HG03064 (cell line): ENCODE measurements around the gene ARF4.
"Not testable (repeated sequence)": the region's sequence is repeated elsewhere in the genome, so short reads cannot be mapped to it uniquely, and the experiment has no call there.

ENCODE experiments used
- ATAC-seq: cut with Tn5 transposase; IDR thresholded peaks from one replicate; pipeline ENCODE4 v1.9.1; 2021; ENCODE audit warnings: low read depth; ENCODE audit not compliant: unreplicated experiment

Gene ARF4

DNA sequence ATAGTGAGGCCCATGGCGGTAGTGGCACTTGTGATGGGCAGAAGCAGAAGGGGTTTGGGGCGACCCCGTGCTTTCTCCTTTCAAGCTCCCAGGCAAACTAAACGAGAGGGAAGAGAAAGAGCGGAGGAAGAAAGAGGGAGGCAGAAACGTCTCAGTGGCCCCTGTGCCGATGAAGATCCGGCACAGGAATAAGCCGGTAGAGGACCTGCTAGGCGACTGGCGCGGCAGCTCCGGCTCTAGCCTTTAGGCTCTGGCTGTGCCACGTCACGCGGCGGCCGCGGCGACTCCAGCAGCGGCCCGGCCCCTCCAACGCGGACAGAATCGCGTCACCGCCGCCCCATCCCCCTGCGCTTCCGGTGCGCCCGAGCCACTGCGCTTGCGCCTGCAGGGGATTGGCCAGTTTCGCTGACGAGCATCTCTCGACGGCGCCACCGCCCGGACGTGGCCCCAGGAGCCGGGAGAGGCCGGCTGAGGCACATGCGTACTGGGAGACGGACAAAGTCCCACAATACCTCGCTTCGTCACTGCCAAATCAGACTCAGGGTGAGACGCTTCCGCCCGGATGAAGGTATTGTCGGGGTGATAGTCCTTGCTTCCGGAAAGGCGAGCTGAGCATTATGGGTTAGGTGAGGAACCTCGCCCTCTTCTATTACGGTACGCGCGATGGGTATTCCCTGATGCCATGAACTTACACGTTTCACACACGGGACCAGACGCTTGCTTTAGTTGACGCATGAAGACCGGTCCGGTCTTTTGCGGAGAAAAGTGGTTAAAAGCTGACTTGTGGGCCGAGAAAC lies at the start of gene ARF4:
TSS of gene ARF4 (minus strand) at position 218 of the 797 bp plus-strand sequence. CDS start at position 14, 204 bp downstream.
- ATAC-seq: peak; percentile 96

DNA sequence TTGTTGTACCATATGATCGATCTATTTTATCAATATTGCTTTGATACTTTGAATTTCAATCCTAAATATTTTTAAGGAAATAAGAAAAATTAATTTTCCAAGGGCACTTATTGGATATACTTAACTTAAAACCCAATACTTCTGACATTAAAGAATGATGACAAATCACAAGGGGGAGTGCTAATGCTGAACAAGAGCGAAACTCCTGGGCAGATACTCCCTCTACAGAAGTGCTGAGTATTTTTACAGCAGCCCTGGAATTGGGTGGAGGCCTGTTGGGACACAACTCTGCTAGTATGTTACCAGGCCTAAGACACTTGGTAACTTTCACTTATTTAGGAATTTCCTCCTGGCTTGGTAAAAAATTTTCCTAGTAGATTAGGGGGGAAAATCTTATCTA lies 49.6 kb upstream of the ARF4 start:
- no peak for ATAC-seq

DNA sequence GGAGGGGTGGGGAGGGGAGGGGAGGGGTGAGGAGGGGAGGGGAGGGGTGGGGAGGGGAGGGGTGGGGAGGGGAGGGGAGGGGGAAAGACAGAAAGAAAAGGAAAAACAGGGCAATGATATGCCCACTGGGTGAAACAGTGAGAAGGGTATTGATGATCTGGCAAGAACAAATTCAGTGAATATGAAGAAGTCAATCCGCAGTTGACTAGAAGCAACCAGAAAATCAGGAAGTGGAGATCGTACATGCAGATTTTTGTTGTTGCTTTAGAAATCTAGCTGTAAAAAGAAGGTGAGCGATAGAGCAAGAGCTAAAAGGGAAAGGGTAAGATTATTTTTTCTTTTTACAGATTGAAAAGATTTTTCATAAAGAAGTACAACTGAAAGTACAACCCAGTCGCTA lies 47.6 kb upstream of the ARF4 start:
- no peak for ATAC-seq

DNA sequence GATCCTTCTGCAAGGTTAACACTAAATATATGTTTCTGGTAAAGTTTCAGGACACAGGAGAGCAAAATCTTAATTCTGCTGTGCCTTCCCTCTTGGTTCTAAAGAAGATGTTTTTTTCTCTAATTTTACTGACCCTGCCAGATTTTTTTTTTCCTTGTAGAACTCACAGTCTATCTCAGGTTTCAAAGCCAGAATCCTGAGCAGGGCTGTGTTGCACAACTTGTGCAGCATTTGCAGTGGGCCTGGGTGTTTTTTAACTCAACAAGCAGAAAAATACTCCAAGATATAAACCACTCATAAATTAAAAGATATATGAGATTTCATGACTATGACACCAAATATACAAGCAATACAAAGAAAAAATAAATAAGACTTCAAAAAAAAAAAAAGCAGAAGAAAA lies 40.2 kb upstream of the ARF4 start:
- no peak for ATAC-seq

DNA sequence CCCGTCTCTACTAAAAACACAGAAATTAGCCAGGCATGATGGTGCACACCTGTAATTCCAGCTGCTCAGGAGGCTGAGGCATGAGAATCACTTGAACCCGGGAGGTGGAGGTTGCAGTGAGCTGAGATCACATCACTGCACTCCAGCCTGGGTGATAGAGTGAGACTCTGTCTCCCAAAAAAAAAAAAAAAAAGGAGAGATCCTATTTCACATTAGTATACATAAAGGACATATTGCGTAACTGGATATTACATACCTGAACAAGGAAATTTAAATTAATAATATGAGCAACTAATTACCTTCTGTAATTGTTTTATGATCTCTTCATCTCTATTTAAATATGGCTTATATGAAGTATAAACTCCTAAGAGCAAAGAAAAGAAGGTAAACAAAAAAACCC lies 37.1 kb upstream of the ARF4 start:
- ATAC-seq: not testable (repeated sequence)

DNA sequence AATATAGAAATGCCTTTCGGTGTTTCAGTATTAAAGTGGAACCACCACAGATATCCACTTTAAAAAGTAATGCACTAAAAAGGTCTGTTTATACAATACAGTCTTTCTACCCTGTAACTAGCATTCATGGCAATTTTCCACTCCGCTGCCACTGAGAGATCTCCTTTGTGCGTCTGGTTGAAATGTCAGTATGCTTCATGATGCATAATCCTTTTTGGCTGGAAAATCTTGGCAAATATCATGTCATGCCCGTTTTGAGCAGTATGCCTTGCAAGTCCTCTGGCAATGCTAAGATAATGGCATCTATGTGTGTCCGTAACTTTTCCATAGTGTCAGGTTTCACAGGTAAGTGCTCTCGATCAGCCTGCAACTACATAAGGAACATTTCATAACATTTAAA lies 30.8 kb upstream of the ARF4 start:
- no peak for ATAC-seq

DNA sequence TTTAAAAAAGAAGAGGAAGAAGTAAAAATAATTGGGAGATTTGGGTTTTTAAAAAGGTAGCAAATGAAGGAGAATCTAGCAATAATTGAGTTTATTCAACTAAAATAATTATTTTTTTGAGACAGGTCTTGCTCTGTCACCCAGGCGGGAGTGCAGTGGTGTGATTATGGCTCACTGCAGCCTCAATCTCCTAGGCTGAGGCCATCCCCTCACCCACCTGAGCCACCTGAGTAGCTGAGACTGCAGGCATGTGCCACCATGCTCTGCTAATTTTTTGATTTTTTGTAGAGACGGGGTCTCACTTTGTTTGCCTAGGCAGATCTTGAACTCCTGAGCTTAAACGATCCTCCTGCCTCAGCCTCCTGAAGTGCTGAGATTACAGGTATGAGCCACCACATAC lies 27.7 kb upstream of the ARF4 start:
- ATAC-seq: no peak

DNA sequence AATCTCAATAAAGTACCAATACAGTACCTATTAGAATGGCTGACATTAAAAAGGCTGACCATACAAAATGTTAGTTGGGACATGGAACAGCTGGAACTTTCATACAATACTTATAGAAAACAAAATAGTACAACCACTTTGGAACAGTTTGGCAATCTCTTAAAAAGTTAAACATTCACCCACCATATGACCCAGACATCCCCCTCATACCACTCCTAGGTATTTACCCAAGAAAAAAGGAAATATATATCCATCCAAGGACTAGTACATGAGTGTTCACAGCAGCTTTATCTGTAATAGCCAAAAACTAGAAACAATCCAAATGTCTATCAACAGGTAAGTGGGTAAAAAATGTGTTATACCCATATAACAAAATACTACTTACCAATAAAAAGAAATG lies 25.2 kb upstream of the ARF4 start:
- no peak for ATAC-seq

DNA sequence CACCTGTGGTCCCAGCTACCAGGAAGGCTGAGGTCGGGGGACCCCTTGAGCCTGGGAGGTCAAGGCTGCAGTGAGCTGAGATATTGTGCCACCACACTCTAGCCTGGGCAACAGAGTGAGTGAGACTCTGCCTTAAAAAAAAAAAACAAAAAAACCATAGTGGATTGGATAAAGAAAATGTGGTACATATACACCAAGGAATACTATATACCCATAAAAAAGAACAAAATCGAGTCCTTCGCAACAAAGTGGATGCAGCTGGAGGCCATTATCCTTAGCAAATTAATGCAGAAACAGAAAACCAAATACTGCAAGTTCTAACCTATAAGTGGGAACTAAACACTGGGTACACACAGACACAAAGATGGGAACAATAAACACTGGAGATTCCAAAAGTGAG lies 20.6 kb upstream of the ARF4 start:
- ATAC-seq: no peak

DNA sequence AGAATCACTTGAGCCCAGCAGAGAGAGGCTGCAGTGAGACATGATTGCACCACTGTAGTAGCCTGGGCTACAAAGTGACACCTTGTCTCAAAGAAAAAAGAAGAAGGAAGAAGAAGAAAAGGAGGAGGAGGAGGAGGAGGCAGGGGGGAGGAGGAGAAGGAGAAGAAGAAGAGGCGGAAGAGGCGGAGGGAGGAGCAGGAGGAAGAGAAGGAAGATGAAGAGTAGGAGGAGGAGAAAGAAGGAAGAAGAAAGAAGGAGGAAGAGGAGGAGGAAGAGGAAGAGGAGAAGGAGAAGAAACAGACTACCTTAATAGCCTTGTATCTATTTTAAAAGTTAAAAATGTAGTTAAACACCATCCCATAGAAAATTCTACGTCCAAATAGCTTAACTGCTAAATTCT lies 19.1 kb upstream of the ARF4 start:
- ATAC-seq: no peak

DNA sequence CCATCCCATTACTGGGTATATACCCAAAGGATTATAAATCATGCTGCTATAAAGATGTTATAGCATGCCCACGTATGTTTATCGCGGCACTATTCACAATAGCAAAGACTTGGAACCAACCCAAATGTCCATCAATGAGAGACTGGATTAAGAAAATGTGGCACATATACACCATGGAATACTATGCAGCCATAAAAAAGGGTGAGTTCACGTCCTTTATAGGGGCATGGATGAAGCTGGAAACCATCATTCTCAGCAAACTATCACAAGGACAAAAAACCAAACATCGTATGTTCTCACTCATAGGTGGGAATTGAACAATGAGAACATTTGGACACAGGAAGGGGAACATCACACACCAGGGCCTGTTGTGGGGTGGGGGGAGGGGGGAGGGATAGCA lies 14.7 kb upstream of the ARF4 start:
- ATAC-seq: not testable (repeated sequence)

DNA sequence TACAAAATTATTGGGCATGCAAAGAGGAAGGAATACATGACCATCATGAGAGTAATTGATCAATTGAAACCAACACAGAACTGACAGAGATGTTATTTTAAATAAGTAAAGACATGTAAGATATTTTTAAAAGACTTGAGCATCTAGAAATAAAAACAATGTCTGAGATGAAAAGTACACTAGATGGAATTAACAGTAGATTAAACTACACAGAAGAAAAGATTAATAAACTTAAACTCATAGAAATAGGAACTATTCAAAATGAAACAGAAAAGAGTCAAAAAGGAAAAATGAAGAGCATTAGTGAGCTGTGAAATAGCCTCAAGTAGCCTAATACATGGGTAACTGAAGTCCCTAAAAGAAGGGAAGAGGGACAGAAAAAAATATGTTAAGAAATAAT lies 8.5 kb upstream of the ARF4 start:
- no peak for ATAC-seq

DNA sequence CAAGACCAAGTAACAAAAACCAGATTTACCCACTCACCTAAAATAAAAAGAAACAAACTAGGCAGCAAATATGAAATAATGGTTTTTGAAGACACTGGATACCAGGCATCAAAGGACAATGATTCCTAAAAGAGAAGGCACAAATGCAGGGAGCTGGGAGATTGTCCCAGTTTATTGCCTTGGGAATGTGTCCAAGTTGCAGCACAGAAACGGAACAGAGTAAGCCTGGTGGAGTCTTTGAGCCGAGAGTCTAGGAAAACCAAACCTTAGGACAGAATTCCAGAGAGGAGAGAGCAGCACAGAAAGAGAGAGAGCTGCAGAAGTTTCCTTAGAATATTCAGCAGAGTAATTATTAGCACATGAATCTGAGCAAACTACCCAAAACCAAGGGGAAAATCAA lies 7.8 kb upstream of the ARF4 start:
- ATAC-seq: no peak

DNA sequence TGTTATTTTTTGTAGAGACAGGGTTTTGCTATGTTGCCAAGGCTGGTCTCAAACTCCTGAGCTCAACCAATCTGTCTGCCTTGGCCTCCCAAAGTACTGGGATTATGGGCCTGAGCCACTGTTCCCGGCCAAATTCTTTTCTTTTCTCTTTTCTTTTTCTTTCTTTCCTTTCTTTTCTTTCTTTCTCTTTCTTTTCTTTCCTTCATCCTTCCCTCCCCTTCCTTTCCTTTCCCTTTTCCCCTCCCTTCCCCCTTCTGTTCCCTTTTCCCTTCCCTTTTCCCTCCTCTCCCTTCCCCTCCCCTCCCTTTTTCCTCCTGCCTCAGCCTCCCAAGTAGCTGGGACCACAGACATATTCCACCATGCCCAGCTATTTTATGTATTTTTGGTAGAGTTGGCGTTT lies 3.1 kb upstream of the ARF4 start:
- no peak for ATAC-seq

DNA sequence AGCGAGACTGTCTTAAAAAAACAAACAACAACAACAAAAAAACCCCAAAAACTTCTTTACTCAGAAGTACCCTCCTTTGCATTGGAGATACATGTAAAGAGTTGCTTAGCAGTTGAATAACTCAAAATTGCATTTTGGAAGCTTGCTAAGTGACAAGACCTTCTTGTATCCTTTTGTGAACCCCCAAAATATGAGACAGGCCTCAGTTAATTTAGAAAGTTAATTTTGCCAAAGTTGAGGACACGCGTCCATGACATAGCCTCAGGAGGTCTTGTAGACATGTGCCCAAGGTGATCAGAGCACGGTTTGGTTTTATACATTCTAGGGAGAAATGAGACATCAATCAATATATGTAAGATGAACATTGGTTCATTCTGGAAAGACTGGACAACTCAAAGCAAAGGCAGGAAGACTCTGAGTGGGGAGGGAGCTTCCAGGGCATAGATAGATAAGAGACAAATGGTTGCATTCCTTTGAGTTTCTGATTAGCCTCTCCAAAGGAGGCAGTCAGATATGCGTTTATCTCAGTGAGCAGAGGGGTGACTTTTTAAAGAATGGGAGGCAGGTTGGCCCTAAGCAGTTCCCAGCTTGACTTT lies 1.7 kb upstream of the ARF4 start:
- no peak for ATAC-seq

DNA sequence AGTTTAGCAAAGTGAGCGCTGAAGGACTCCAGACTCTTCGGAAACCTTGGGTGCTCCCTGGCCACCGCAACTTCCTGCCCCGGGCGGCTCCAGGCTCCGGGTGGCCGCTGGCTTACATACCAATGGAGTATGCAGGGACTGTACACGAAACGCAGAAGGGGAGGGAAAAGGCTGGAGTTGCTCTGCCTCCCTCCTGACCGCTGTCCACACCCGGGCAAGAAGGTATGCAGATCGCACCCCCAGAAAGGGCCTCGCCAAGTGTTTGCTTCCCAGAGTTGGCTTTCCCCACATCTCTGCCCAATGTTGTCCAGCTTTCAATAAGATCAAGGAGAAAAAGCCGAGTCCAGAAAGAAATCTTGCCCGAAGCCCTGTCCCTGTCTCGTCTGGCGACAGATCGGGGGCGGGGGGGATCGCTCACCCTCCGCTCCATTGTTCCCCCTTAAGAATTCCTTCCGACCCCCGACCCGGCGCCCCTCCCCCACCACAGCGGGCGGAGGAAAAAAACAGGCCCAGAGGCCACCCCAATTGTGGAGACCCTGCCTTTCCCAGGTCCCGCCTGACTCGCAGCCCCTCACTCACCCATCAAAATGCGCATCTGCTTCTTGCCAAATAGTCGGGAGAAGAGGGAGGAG lies 533 bp downstream of the ARF4 start:
- no peak for ATAC-seq

DNA sequence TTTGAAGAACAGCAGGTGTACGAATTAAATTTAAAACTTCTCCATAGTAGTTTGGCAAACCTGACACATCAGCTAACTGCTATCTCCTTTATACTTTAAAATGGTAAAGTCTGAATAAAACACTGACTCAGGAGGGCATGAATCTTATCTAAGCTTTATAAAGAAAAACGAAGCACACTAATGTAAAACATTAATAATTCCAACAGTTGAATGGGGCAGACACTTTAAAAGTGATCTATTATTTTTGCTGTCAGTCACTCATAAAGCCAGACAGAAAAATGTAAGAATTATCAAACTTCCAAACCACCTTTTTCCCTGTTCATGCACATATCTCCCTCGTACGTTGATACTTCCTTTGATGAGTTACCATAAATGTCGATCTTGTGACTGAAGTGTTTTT lies 2.6 kb downstream of the ARF4 start:
- no peak for ATAC-seq

DNA sequence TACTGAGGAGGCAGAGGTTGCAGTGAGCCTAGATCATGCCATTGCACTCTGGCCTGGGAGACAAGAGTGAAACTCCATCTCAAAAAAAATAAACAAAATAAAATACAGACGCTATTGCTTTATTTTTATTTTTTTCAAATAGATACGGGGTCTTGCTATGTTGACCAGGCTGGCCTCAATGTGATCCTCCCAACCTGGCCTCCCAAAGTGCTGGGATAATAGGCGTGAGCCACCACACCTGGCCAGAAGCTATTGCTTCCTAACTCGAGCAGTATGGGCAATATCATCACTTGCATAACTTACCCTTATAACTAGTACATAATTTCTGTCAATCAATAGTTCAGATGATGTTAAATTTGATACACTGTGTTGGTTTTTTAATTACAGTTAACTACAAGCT lies 3.0 kb downstream of the ARF4 start:
- ATAC-seq: no peak

DNA sequence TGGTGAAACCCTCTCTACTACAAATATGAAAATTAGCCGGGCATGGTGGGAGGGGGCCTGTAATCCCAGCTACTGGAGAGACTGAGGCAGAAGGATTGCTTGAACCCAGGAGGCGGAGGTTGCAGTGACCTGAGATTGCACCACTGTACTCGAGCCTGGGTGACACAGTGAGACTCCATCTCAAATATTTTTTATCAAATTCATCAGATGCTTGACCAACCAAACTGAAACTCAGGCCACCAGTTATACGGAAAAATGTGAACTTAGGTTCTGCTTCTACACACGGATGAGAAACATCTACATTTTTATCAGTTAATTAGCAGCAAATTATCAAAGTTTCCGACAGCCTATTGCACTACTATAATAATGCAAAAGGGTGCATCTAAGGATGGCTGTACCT lies 4.8 kb downstream of the ARF4 start:
- ATAC-seq: no peak

DNA sequence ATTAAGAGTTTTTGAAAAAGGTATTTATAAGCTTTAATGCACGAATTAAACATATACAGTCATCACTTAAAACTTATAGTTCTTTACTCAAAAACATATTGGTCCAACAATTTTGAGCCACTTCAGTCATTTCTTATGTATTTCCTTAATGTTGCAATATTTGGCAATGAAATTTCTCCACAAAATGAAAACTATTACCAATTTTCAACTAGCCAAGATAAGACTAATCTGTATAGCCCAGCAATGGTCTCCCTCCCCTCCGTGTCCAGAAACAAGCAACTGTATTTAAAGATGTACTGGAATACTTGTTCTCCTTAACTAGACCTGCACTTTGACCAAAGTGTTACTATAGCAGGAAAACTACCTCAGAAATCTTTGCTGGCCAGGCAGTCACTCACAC lies 9.2 kb downstream of the ARF4 start:
- no peak for ATAC-seq

DNA sequence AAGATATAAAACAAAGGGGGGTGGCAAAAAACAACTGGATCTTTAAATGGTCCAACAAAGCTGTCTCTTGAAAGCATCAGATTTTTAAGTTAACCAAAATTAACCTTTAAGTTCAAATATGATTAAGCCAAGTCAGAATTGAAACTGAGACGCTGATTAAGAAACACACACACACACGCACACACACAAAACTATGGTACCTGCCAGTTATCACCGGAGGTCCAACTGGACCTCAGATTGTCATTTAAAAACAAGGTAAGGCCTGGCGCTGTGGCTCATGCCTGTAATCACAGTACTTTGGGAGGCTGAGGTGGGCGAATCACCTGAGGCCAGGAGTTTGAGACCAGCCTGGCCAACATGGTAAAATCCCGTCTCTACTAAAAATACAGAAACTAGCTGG lies 10.4 kb downstream of the ARF4 start:
- ATAC-seq: no peak

DNA sequence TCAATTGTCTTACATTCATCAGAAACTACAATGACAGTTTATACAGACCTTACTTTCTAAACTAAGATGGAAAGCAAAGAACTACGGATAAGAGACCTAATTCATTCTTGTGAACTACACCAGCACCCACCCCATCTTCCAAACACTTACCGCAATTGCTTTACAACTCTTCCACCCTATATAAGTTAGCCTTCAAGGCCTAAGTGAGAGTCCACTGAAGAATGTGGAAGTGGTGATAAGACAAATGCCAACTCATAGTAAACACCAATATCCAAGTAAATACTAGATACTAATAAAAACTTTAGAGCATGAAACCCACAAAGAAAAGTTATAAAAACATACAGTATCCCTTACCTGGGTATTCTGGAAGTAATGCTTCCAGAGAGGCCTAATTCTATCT lies 13.6 kb downstream of the ARF4 start:
- no peak for ATAC-seq
